GM12892 (cell line): Measurements from ENCODE around the gene THY1.

Experiments used
- POLR2A ChIP-seq: IDR thresholded peaks from 2 replicates; pipeline ENCODE4 v1.6.1; 2011; ENCODE audit warnings: low read depth, low read length, control low read depth
- POLR2AphosphoS5 ChIP-seq: IDR thresholded peaks from 2 replicates; pipeline ENCODE4 v1.6.1; 2011; ENCODE audit warnings: low read depth, low read length, control low read depth

- TF ChIP-seq POLR2AphosphoS5 (no peak), POLR2A (no peak)
Measured at GRCh38 chr11:119367661-119368120, 55.3 kb downstream of the THY1 start.
